Measurements from ENCODE around the gene VARS2.

DNA sequence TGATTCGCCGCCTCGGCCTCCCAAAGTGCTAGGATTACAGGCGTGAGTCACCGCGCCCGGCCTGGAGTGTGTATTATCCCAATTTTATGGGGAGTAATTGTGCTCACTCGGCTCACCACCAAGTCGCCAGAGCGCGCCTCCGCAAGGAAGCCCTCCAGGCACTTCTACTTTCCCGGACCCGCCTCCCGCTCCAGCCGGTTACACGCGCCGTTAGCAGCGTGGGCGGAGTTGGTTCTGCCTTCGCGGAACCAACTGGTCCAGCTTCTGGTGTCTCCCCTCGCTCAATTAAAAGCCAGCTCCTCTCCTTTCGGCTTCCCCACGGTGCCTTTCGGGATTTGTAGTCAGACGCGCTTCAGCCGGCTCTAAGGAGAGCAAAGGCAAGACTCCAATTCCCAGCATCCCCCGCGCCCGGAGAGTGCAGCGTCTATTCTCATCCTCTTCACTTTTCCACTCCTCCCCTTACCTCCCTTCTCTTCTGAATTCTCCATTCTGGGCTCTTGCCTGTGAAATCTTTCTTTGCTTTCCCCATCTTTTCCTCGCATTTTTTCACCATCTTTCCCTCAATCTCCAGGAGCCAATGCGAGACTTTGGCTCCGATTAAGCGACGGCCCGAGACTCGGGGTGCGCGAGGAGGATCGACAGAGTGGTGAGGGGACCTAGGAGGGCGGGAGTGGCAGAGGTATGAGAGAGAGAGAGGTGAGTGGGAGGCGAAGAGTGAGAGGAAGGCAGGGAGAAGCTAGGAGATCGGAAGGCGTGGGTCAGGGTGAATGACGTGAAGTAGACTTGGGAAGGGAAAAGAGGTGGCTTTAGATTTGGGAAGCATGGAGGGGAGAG lies 6.1 kb upstream of the VARS2 start, which contains the start of gene GTF2H4:
- TF ChIP-seq MAX (IDR thresholded peaks at IDR 0.05) (peak; percentile 81), REST (IDR thresholded peaks at IDR 0.05; ENCODE audit: low read depth) (0 out of 2 replicates have a peak, but pooled peaks have one; percentile 17), CEBPB (IDR thresholded peaks at IDR 0.05) (no peak), EGR1 (IDR thresholded peaks at IDR 0.05) (peak; percentile 98), EP300 (IDR thresholded peaks at IDR 0.05; ENCODE audit: borderline replicate concordance) (no peak), TCF12 (IDR thresholded peaks at IDR 0.05; ENCODE audit: low read depth) (peak; percentile 68), ZBTB7A (IDR thresholded peaks at IDR 0.05; ENCODE audit: low read depth) (no peak)

Data from Ishikawa (cell line).